Fibroblast of skin of left biceps (primary cell): Measurements from ENCODE around the gene GPD1.

Source experiments
- DNase-seq, 2 experiments: peaks; one replicate each; pipeline ENCODE4 v3.0.0-alpha.2; 2013; ENCODE audit warnings: low read depth in 2 of 2

The GPD1 gene

DNA sequence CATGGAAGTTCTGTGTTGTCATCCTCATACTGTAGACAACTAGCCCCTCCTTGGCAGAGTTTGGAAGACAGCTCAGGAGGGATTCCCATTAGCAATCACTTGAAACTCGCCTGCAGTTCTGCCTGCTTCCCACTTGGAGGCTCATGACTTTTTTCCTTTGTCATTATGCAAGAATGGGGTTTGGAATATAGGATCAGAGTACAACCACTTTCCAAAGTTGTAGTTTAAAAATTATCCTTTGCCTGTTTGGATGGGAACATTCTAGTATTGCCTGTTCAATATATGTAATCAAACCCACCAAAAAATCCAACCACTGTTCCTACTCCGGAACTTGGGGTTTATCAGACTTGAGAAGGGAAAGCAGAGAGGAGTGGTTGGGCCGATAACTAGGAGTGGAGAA lies 2.1 kb upstream of the GPD1 start:
- DNase-seq: no peak

- DNase-seq: no peak
These were observed 1.7 kb upstream of the GPD1 start for GRCh38 chr12:50102131-50102531.

GRCh38 chr12:50102646-50103309 lies 1.0 kb upstream of the GPD1 start:
- no peak for DNase-seq

- no peak for DNase-seq
These were observed 457 bp upstream of the GPD1 start for GRCh38 chr12:50103351-50103750.

GRCh38 chr12:50104417-50105366 lies 884 bp downstream of the GPD1 start:
- DNase-seq: no peak

DNA sequence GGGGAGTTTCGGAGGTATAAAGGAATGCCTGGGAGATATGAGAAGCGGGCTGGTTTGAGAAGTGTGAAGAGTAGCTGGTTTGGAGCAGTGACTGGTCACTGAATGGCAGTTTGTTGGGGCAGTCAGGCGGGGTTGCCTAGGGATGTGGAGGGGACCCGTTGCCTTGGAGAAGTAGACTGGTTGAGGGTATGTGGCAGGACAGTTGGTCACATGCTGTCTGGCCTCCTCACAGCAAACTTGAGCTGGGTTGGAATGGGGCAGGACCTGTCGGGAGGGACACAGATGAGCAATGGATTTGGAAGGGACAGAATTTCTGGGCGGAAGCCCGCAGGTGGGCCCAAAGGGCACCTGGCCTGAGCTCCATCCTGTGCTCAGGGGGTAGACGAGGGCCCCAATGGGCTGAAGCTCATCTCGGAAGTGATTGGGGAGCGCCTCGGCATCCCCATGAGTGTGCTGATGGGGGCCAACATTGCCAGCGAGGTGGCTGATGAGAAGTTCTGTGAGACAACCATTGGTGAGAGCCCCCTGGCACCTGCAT lies 2.2 kb downstream of the GPD1 start:
- DNase-seq: no peak

DNA sequence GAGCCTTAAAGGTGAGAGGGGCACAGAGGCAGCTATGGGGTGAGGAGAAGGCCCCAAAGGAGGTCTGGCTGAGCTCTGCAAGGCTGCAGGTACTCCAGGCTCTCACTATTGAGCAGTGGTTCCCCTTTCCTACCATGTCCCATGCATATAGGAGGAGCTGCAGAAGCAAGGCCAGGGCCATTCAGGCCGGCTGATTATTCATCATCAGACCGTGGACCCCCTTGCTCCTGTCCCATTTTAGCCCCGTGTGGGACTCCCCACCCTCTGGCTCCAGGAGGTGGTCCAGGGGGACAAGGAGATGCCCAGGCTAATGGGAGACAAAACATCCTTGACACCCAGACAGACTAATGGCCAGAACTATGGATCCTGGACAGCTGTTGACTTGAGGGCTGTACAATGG lies 3.1 kb downstream of the GPD1 start:
- no peak for DNase-seq

- no peak for DNase-seq
These were observed 3.8 kb downstream of the GPD1 start for GRCh38 chr12:50107416-50108268.

DNA sequence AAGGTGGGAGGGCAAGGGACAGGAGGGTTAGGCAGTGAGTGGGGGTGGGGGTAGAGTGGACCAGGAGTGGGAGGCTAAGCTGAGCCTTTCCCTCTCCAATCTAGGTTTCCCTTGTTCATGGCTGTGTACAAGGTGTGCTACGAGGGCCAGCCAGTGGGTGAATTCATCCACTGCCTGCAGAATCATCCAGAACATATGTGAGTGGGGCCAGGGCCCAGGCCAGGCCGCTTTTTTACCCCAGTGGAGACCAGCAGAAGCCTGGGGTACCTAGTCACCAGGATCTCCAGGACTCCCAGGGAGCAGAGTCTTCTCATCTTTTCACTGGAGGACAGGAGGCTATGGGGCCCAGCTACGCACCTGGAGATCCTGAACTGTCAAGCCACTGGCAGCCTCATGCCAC lies 5.5 kb downstream of the GPD1 start:
- no peak for DNase-seq

DNA sequence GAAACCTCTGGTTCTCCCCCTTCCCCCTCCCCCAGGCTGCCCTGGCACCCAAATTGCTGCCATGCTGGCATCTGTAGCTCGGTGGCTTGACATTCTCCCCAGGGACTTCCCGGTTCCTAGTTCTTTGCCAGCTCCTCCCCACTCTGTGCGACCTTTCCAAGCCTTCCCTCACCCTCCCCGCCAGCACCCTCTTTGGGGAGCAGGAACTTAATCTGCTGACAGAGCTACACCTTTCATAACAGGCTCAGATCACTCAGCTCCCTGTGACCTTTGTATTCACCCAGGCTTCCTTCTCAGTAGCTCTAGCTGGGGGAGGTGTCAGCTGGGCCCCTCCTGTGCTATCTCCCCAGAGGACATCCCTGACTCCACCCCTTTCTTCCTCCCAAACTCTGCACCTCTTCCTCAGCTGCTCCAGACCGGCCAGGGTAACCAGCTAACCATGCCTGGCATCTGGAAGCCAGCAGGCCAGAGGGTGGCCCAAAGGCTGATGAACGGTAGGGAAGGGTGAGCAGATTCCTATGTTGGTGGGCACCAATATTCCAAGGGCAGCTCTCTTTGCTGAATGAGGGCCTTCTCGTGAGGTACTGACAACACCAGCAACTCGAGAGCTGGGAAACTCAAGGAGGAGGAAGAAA lies 6.4 kb downstream of the GPD1 start:
- no peak for DNase-seq

- DNase-seq: no peak
These were observed 7.0 kb downstream of the GPD1 start for GRCh38 chr12:50110762-50111351.

DNA sequence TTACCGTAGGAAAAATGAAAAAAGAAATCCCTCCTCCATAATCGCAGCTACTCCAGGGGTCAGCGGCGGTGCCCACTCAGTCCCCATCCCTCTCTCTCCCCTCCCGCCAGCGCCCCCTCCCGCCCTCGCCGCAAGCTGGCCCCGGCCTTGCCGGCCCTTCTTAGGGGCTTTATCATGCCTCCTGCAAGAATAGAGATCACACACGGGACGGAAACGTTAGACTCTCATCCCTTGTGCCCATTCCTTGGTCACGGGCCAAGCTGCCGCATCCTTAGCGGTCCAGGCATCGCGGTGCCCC lies 7.5 kb downstream of the GPD1 start:
- DNase-seq: no peak

GRCh38 chr12:50111693-50112455 lies 8.1 kb downstream of the GPD1 start, which contains the start of gene COX14:
COX14 (plus strand) TSS chr12:50112236; CDS start chr12:50120044, 7,808 bp downstream.
- peak; percentile 99 for DNase-seq

DNA sequence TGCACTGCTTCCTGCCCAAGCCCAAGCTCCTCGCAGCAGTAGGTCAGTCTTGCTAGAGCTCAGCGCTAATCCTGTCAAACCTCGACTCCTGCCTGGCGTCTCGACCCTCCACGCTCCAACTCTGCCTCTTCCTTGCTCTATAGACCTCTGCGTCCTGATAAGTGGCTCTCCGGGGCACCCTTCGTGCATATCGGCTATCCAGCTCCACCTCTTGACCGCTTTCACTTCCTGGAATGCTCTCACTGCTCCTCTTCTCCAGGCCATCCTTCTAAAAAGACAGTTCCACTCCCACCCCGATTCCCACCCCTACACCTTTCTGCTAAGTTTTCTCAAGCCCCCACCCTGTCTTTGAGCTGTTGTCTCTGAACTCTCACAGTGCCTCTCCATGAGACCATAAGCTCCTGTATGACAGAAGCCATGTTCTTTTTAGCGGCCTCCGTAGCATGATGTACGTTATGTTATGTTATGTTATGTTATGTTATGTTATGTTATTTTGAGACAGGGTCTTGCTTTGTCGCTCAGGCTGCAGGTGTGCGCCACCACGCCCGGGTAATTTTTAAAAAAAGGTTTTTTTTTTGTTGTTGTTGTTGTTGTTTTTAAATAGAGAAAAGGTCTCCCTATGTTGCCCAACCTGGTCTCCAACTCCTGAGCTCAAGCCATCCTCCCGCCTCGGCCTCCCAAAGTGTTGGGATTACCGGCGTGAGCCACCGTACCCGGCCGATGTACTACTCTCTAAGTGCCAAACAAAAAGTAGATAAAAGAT lies 8.8 kb downstream of the GPD1 start:
- no peak for DNase-seq

DNA sequence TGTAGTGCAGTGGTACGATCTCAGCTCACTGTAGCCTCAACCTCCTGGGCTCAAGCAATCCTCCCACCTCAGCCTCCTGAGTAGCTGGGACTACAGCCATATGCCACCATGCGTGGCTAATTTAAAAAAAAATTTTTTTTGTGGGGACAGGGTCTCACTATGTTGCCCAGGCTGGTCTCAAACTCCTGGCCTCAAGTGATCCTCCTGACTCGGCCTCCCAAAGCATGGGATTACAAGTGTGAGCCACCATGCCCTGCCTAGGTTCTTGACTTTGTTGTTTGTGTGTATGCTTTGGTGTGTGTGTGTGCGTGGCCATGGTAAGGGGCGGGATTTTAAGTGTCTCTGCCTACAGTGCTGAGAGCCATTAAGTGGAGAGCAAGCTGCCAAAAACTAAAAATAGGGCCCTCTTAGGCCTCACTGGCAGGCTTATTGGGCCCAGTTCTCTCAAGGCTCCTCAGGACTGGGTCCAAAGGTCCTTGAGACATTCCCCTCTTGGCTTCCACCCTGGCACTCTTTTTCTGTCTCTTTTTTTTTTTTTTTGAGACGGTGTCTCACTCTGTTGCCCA lies 13.3 kb downstream of the GPD1 start:
- no peak for DNase-seq

GRCh38 chr12:50119387-50119786 lies 15.6 kb downstream of the GPD1 start:
- DNase-seq: no peak

DNA sequence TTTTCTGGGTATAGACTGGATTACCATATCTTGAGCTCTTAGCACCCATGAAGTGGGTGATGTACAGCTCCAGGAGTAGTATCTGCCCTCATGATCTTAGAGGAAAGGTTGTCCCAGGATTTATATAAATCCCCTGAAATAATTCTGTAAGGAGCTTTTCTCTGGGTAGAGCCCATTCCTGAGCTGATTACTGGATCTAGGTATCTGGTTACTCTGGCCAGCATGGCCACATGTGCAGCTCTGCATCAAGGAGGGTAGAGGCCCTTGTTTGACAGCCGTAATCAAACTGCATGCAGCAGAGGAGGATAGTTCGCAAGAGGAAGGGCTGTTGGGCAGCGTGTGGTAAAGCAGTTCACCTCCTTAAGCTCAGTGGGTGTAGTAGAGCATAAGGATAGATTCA lies 16.7 kb downstream of the GPD1 start:
- DNase-seq: no peak

GRCh38 chr12:50120953-50121352 lies 17.1 kb downstream of the GPD1 start:
- DNase-seq: no peak

DNA sequence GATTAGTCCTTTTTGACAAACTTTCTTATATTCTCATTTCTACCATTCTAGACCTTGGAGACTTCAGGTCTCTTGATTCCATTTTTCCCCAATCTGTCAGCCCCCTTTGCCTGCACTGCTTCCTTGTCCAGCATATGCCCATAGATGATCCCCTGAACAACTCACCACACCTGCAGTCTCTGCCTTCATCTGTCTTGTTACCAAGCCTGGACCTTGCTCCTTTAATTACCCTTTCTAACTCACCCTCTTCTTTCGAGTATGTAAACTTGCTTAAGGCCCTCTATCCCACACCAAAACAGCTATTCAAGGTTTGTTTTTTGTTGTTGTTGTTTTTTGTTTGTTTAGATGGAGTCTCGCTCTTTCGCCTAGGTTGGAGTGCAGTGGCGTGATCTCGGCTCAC lies 17.8 kb downstream of the GPD1 start:
- DNase-seq: no peak
